Psoas muscle (tissue), 8 donors: ENCODE results near the gene KDM1A. TPM values are rescaled to one million over a fixed set of nuclear protein-coding genes. Genes with fewer than 3 reads are reported as not detected.

Experiments used
- ATAC-seq, 4 donors: fragments of 200-7000 bp; cut with Tn5 transposase; one replicate each; pipeline ENCODE4 v1.9.1; 2020; ENCODE audit warnings: moderate library complexity in 3 of 4, mild to moderate bottlenecking in 2 of 4
- DNase-seq, 2 donors: peaks; one replicate each; pipeline ENCODE4 v3.0.0-alpha.2; 2020
- H3K27ac ChIP-seq: fragments of 200-600 bp; one replicate; pipeline ENCODE4 v1.8.0; 2022
- H3K27me3 ChIP-seq, 3 donors: fragments of 200-600 bp in 1 of 3; one replicate each; pipeline versions ENCODE4 v1.6.1 to v1.8.0; 2013 to 2022; ENCODE audit warnings: low read length in 2 of 3, mild to moderate bottlenecking in 2 of 3, moderate library complexity in 1 of 3; ENCODE audit not compliant: insufficient read depth in 3 of 3
- H3K36me3 ChIP-seq, 2 donors: fragments of 200-600 bp in 1 of 2; one replicate each; pipeline versions ENCODE4 v1.6.1 to v1.8.0; 2013 to 2022; ENCODE audit warnings: low read depth in 1 of 2, mild to moderate bottlenecking in 1 of 2, moderate library complexity in 1 of 2; ENCODE audit not compliant: insufficient read depth in 1 of 2
- H3K4me1 ChIP-seq: fragments of 200-600 bp; one replicate; pipeline ENCODE4 v1.8.0; 2022
- H3K4me3 ChIP-seq: fragments of 200-600 bp; one replicate; pipeline ENCODE4 v1.8.0; 2022; ENCODE audit warnings: mild to moderate bottlenecking
- H3K9me3 ChIP-seq: fragments of 200-600 bp; one replicate; pipeline ENCODE4 v1.8.0; 2022
- WGBS, 3 donors: extraction: QIAGEN DNeasy Blood & Tissue Kit; methylation state at CpG; one replicate each; pipeline versions ENCODE4 v1.1.6 to v1.1.7; 2013; 5-methylcytosine and 5-hydroxymethylcytosine counted together
- intact Hi-C, 2 donors: fragments of 100-400 bp; cut with DNase I; formaldehyde crosslinking; loops; one replicate each; pipeline versions ENCODE4 v1.11.0 to v1.14.2; 2022
- polyA plus RNA-seq, 3 donors: library from polyadenylated mRNA; stranded (reverse); fragments of 200-250 nt; gene quantifications; one replicate each; pipeline ENCODE4 v1.2.3, GENCODE V29; 2013
- total RNA-seq, 4 donors: library from RNA; stranded (reverse); fragmentation: NEBNext Ultra II Directional in 2 of 4; extraction: Animal tissue kit (Norgen Biotek cat#: 25700) in 2 of 4; gene quantifications; one replicate each; pipeline versions ENCODE4 v1.2.1 to v1.2.4, GENCODE V29; 2021 to 2023
- TF ChIP-seq, protein P1 (sequence below): fragments of 200-600 bp; IDR thresholded peaks from one replicate; pipeline ENCODE4 v1.8.0; 2022; ENCODE audit warnings: antibody characterized with exemption
- donor health status: healthy with polysubstance abuse.
- donor health status: DM: no; HTN: no; CAD: no; lungs with moderate emphysema.
- donor health status: Bipolar disorder and iron deficiency.
- donor health status: healthy.
- donor health status: DM: yes; HTN: yes; CAD: no.
- donor health status: DM: no; HTN: no; CAD: no.
- donor health status: DM: no; HTN: no; CAD: no.
- donor health status: DM: yes; HTN: yes; CAD: no.

Gene KDM1A
- total and polyA plus RNA-seq, 7 donors: 29.1 to 49.2 (median 41.5) TPM

DNA sequence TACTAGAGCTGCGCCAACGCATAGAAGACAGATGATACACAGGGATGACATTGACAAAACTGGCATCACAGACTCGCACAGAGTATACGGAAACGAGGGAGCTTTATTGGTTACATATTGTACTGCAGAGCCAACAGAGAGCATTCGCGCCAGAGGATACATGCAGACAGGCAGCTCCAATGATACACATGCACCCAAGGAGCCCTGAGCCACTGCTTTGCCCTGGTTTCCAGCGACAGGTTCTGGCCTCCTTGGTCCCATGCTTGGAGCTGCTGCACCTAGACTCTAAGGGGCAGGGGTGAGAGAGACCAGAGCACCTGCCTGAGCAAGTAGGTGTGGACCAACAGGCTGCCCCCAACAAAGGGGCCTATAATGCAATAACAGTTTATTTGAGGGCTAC lies 65.6 kb downstream of the KDM1A start:
- Histone ChIP-seq H3K27ac (no peak overlapping the region), H3K36me3 (peaks cover 6 to 92% of the 10 kb centered on the region in 2 donors), H3K4me1 (no peaks in the 10 kb centered on the region), H3K27me3 (no peaks in the 10 kb centered on the region), H3K9me3 (no peaks in the 10 kb centered on the region), H3K4me3 (no peak overlapping the region)
- TF ChIP-seq, protein P1, sequence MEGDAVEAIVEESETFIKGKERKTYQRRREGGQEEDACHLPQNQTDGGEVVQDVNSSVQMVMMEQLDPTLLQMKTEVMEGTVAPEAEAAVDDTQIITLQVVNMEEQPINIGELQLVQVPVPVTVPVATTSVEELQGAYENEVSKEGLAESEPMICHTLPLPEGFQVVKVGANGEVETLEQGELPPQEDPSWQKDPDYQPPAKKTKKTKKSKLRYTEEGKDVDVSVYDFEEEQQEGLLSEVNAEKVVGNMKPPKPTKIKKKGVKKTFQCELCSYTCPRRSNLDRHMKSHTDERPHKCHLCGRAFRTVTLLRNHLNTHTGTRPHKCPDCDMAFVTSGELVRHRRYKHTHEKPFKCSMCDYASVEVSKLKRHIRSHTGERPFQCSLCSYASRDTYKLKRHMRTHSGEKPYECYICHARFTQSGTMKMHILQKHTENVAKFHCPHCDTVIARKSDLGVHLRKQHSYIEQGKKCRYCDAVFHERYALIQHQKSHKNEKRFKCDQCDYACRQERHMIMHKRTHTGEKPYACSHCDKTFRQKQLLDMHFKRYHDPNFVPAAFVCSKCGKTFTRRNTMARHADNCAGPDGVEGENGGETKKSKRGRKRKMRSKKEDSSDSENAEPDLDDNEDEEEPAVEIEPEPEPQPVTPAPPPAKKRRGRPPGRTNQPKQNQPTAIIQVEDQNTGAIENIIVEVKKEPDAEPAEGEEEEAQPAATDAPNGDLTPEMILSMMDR: no peak
- ATAC-seq: no peak
- intact Hi-C loops: no loop called here
- DNase-seq: no peak
- 93 to 97% (median 96%) methylated on average over 8 of the region's 8 CpGs for WGBS, 3 donors

- Histone ChIP-seq H3K27me3 (no peaks in the 10 kb centered on the region), H3K27ac (no peak overlapping the region), H3K4me3 (no peak overlapping the region), H3K4me1 (no peaks in the 10 kb centered on the region), H3K36me3 (peaks cover 6 to 84% of the 10 kb centered on the region in 2 donors), H3K9me3 (no peaks in the 10 kb centered on the region)
- DNase-seq: no peak
- intact Hi-C loops: no loop called here
- TF ChIP-seq, protein P1: no peak
- no peak for ATAC-seq
- 67 to 79% (median 69%) methylated on average over 3 of the region's 3 CpGs for WGBS, 3 donors
Observed at GRCh38 chr1:23085696-23086095, 66.4 kb downstream of the KDM1A start.

- intact Hi-C loops: no loop called here
Observed at GRCh38 chr1:23088027-23088426, 68.8 kb downstream of the KDM1A start.

DNA sequence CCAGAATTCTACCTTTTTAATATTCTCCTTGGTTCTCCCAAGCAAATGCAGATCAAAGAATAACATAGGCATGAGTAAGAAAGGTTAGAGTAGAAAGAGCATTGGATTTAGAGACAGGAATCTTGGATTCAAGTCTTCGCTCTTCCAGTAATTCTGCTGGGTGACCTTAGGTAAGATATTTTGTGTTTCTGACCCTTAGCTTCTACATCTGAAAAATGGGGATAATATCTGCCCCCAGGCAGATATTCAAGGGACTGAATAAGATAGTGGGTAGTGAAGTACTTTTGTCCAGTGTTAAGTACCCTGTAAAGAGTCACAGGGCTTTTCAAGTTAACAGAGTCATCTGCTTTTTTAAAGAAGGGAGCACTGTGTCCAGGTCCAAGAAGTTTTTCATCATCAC lies 70.8 kb downstream of the KDM1A start:
- Histone ChIP-seq H3K4me1 (no peaks in the 10 kb centered on the region), H3K27me3 (no peaks in the 10 kb centered on the region), H3K36me3 (peaks cover 0 to 73% of the 10 kb centered on the region in 2 donors), H3K4me3 (no peak overlapping the region), H3K9me3 (no peaks in the 10 kb centered on the region), H3K27ac (no peak overlapping the region)
- intact Hi-C loops: loop anchor here (10.0 kb wide), 3 partner anchors 115 to 315 kb away; partner anchors contain the start of gene LACTBL1 (in 1 of the 2)
- DNase-seq (no peak), ATAC-seq (no peak)
- TF ChIP-seq, protein P1: no peak
- 94 to 100% (median 100%) methylated on average over 1 of the region's 1 CpG for whole genome bisulfite sequencing, 3 donors

More at GRCh38 chr1:23088027-23088426, 68.8 kb downstream of the KDM1A start:
- no peak overlapping the region for H3K27ac ChIP-seq
- H3K36me3 ChIP-seq: peaks cover 3 to 82% of the 10 kb centered on the region in 2 donors
- DNase-seq (no peak), ATAC-seq (no peak)
- TF ChIP-seq, protein P1: no peak
- H3K27me3 ChIP-seq: no peaks in the 10 kb centered on the region
- H3K9me3 ChIP-seq: no peaks in the 10 kb centered on the region
- 89 to 100% (median 93%) methylated on average over 2 of the region's 2 CpGs for WGBS, 3 donors
- H3K4me1 ChIP-seq: no peaks in the 10 kb centered on the region
- no peak overlapping the region for H3K4me3 ChIP-seq

DNA sequence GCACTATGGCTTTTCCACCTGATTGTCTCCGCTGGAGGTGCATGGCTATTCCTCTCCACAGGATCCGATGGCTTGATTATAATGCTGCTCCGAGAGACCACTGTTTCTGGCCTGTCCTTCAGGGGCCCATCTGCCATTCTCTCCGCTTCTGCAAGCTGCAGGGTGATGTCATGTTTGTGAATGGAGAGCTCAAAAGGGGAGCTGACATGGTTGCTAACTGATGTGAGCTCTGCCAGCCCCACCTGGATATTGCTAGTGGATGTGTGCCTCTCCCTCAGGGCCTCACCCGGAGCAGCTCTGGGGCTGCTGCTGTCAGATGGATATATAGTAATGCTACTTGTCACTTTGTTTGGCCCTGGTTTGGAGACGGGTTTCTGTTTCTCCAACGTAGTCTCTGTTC lies 72.3 kb downstream of the KDM1A start:
- 91 to 92% (median 91%) methylated on average over 7 of the region's 7 CpGs for WGBS, 3 donors

More for the DNA sequence above, 72.3 kb downstream of the KDM1A start:
- H3K9me3 ChIP-seq: no peaks in the 10 kb centered on the region
- no peaks in the 10 kb centered on the region for H3K27me3 ChIP-seq
- ATAC-seq: no peak
- DNase-seq: no peak
- peaks cover 0 to 58% of the 10 kb centered on the region in 2 donors for H3K36me3 ChIP-seq
- H3K27ac ChIP-seq: no peak overlapping the region
- H3K4me3 ChIP-seq: no peak overlapping the region
- H3K4me1 ChIP-seq: no peaks in the 10 kb centered on the region
- intact Hi-C loops: loop anchor here (10.0 kb wide), 3 partner anchors 117 to 313 kb away; partner anchors contain the start of gene LACTBL1 (in 1 of the 2)
- TF ChIP-seq, protein P1: no peak
